ENCODE measurements around the gene SPATA31D3.
"Not testable (repeated sequence)": the region's sequence is repeated elsewhere in the genome, so short reads cannot be mapped to it uniquely, and the experiment has no call there.

The SPATA31D3 gene

GRCh38 chr9:81980568-81980967 lies 37.3 kb downstream of the SPATA31D3 start:
- DNase-seq, result no peak

- DNase-seq, result no peak
These were observed 38.6 kb downstream of the SPATA31D3 start for GRCh38 chr9:81981883-81982282.

GRCh38 chr9:81984928-81985327 lies 41.6 kb downstream of the SPATA31D3 start:
- no peak for DNase-seq

GRCh38 chr9:81986051-81986450 lies 42.8 kb downstream of the SPATA31D3 start:
- DNase-seq, result no peak

- DNase-seq, result not testable (repeated sequence)
These were observed 45.2 kb downstream of the SPATA31D3 start, which contains the start of gene SPATA31D1 for GRCh38 chr9:81988472-81988871. Gene SPATA31D1, plus strand, starts transcription at chr9:81988772. Its CDS starts 47 bp downstream, at chr9:81988819.

- no peak for DNase-seq
These were observed 46.4 kb downstream of the SPATA31D3 start for GRCh38 chr9:81989700-81990099.

GRCh38 chr9:81993656-81994055 lies 50.4 kb downstream of the SPATA31D3 start:
- DNase-seq, result no peak

Measured in T-helper 2 cell (primary cell).